Measurements from ENCODE around the gene PTPN23.
"Not testable (repeated sequence)": the region's sequence is repeated elsewhere in the genome, so short reads cannot be mapped to it uniquely, and the experiment has no call there.

The PTPN23 gene

DNA sequence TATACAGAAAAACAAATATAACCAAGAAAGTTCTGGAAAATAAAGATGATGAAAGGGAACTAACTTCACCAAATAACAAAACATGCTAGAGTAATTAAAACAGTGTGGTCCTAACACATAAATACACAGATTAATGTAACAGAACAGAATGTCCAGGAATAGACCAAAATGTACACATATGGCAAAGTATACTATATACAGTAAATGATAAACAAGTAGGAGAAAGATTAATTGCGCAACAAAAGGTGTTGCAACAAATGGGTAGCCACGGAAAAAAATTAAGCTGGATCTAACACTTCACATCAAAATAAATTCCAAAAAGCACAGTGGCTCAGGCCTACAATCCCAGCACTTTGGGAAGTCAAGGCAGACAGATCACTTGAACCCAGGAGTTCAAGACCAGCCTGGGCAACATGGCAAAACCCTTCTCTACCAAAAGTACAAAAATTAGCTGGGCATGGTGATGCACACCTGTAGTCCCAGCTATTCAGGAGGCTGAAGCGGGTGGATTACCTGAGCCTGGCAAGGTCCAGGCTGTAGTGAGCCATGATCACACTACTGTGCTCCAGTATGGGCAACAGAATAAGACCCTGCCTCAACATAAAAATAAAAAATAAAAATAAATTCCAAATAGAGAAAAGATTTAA lies 75.1 kb downstream of the PTPN23 start:
- DNase-seq = no peak

DNA sequence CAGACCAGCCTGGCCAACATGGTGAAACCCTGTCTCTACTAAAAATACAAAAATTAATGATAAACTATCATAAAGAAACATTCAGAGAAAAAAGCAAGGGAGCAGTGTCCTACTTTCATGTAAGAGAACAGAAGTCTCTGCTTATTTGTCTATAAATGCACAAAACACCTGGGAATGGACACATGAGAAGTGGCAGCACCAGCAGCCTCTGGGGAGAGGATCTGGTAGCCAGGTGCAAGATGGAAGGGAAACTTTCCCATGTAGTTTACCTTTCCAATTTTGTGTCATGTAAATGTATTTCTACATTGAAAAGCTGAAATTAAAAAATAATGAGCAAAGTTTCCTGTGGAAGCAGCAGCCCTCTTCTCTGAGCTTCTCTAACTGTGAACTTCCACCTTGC lies 76.2 kb downstream of the PTPN23 start:
- DNase-seq = no peak

DNA sequence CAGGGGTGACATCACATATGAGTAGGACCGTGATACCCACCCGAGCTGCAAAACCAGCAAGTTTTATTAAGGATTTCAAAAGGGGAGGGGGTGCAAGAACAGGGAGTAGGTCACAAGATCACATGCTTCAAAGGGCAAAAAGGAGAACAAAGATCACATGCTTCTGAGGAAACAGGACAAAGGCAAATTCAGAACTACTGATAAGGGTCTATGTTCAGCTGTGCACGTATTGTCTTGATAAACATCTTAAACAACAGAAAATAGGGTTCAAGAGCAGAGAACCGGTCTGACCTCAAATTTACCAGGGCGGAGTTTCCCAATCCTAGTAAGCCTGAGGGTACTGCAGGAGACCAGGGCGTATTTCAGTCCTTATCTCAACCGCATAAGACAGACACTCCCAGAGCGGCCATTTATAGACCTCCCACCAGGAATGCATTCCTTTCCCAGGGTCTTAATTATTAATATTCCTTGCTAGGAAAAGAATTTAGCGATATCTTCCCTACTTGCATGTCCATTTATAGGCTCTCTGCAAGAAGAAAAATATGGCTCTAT lies 78.8 kb downstream of the PTPN23 start:
- not testable (repeated sequence) for DNase-seq

Data from stimulated activated CD4-positive, alpha-beta T cell treated with anti-CD3 and anti-CD28 coated beads, Interleukin-2, amount 100 ng/mL, for 24 hours (primary cell).